Anterior cingulate cortex (tissue), 58 donors: ENCODE results near the gene BBS4.
"Not testable (repeated sequence)": the region's sequence is repeated elsewhere in the genome, so short reads cannot be mapped to it uniquely, and the experiment has no call there.

Experiments
- DNase-seq, 58 donors: peaks; one replicate each; lab custom pipeline; 2025; lab: John Stamatoyannopoulos, UW

Gene BBS4

GRCh38 chr15:72685925-72686794 is at the start of gene BBS4, which contains the start of gene HIGD2B:
TSS of gene BBS4 (plus strand) at chr15:72686207. CDS start at chr15:72686228, 21 bp downstream.
TSS of gene HIGD2B (minus strand) at chr15:72686182. CDS start at chr15:72676374, 9,808 bp downstream.
- no peak for DNase-seq

GRCh38 chr15:72636519-72637282 is 49.3 kb upstream of the BBS4 start:
- DNase-seq = not testable (repeated sequence)

- not testable (repeated sequence) for DNase-seq
These were observed 46.1 kb upstream of the BBS4 start for GRCh38 chr15:72639759-72640483.

- DNase-seq = not testable (repeated sequence)
These were observed 43.7 kb upstream of the BBS4 start for GRCh38 chr15:72642271-72642670.

GRCh38 chr15:72648631-72649253 is 37.3 kb upstream of the BBS4 start:
- DNase-seq = not testable (repeated sequence)

- DNase-seq = not testable (repeated sequence)
These were observed 31.6 kb upstream of the BBS4 start, which contains the start of gene GOLGA6B for GRCh38 chr15:72654397-72654796. TSS of gene GOLGA6B (plus strand) at chr15:72654697. CDS start at chr15:72654738, 41 bp downstream.

GRCh38 chr15:72656014-72656413 is 30.0 kb upstream of the BBS4 start:
- DNase-seq = not testable (repeated sequence)

- not testable (repeated sequence) for DNase-seq
These were observed 24.9 kb upstream of the BBS4 start for GRCh38 chr15:72661081-72661480.

GRCh38 chr15:72663931-72664330 is 22.1 kb upstream of the BBS4 start:
- DNase-seq = not testable (repeated sequence)

- DNase-seq = not testable (repeated sequence)
These were observed 20.3 kb upstream of the BBS4 start for GRCh38 chr15:72665706-72666105.

GRCh38 chr15:72669803-72670202 is 16.2 kb upstream of the BBS4 start:
- DNase-seq = not testable (repeated sequence)

- not testable (repeated sequence) for DNase-seq
These were observed 15.2 kb upstream of the BBS4 start for GRCh38 chr15:72670656-72671352.

- no peak for DNase-seq
These were observed 14.5 kb upstream of the BBS4 start for GRCh38 chr15:72671525-72671924.

GRCh38 chr15:72676838-72677237 is 9.2 kb upstream of the BBS4 start:
- no peak for DNase-seq

- DNase-seq = no peak
These were observed 5.1 kb upstream of the BBS4 start for GRCh38 chr15:72680931-72681330.

- DNase-seq = no peak
These were observed 3.2 kb upstream of the BBS4 start for GRCh38 chr15:72682772-72683171.

- no peak for DNase-seq
These were observed 594 bp upstream of the BBS4 start for GRCh38 chr15:72685301-72685924.

GRCh38 chr15:72688697-72689096 is 2.7 kb downstream of the BBS4 start:
- no peak for DNase-seq

GRCh38 chr15:72690938-72691337 is 4.9 kb downstream of the BBS4 start:
- DNase-seq = no peak
